IPS-18a (cell line): ENCODE data around the gene MEN1.
A peak's percentile ranks its signal among the peaks of the same experiment; 100 is the strongest.

Experiments
- H3K27ac ChIP-seq: one replicate; pipeline ENCODE4 v1.5.1; 2013; ENCODE audit warnings: low read length
- H3K27me3 ChIP-seq: one replicate; pipeline ENCODE4 v1.6.1; 2013; ENCODE audit warnings: mild to moderate bottlenecking, low read length; ENCODE audit not compliant: control insufficient read depth, insufficient read depth
- H3K36me3 ChIP-seq: one replicate; pipeline ENCODE4 v1.6.1; 2013; ENCODE audit warnings: low read depth, low read length; ENCODE audit not compliant: control insufficient read depth
- H3K4me1 ChIP-seq: one replicate; pipeline ENCODE4 v1.6.1; 2013; ENCODE audit warnings: low read depth, low read length; ENCODE audit not compliant: control insufficient read depth
- H3K4me3 ChIP-seq: one replicate; pipeline ENCODE4 v1.5.1; 2013; ENCODE audit warnings: low read length
- H3K9ac ChIP-seq: one replicate; pipeline ENCODE4 v1.6.1; 2013; ENCODE audit warnings: mild to moderate bottlenecking, low read length, moderate library complexity
- H3K9me3 ChIP-seq: one replicate; pipeline ENCODE4 v1.6.1; 2013; ENCODE audit warnings: low read depth, low read length; ENCODE audit not compliant: control insufficient read depth

The MEN1 gene

GRCh38 chr11:64784813-64785581 is 25.4 kb downstream of the MEN1 start:
- no peaks in the 10 kb centered on the region for H3K36me3 ChIP-seq
- no peak overlapping the region for H3K27ac ChIP-seq
- H3K27me3 ChIP-seq = no peaks in the 10 kb centered on the region
- H3K4me1 ChIP-seq = no peaks in the 10 kb centered on the region
- H3K4me3 ChIP-seq = no peak overlapping the region
- H3K9ac ChIP-seq = no peak overlapping the region
- H3K9me3 ChIP-seq = no peaks in the 10 kb centered on the region

GRCh38 chr11:64778473-64779298 is 31.7 kb downstream of the MEN1 start, which contains the start of gene SF1:
SF1 (minus strand) TSS chr11:64778542; CDS start chr11:64778392, 150 bp downstream.
- Histone ChIP-seq H3K9ac (peak within 1 kb of the TSS; percentile 71), H3K27ac (peak within 1 kb of the TSS; percentile 10), H3K4me1 (peaks cover 5% of the 10 kb centered on the region), H3K27me3 (no peaks in the 10 kb centered on the region), H3K36me3 (peaks cover 36% of the 10 kb centered on the region), H3K9me3 (no peaks in the 10 kb centered on the region), H3K4me3 (peak within 1 kb of the TSS; percentile 90)

DNA sequence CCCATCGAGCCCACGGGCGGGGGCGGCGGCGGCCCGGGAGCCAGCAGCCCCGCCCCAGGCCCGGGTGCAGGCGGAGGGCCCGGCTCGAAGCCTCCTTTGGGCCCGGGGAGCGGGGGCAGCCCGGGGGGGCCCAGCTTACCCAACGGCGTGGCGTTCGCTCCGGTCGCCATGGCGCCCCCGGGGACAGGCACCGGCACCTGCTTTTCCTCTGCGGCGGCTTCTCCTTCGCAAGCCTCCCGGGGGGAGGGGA is 32.2 kb downstream of the MEN1 start:
- H3K4me3 ChIP-seq = peak overlapping the region; percentile 58
- peak overlapping the region; percentile 55 for H3K9ac ChIP-seq
- H3K9me3 ChIP-seq = no peaks in the 10 kb centered on the region
- H3K4me1 ChIP-seq = peaks cover 5% of the 10 kb centered on the region
- peaks cover 42% of the 10 kb centered on the region for H3K36me3 ChIP-seq
- H3K27ac ChIP-seq = no peak overlapping the region
- H3K27me3 ChIP-seq = no peaks in the 10 kb centered on the region

DNA sequence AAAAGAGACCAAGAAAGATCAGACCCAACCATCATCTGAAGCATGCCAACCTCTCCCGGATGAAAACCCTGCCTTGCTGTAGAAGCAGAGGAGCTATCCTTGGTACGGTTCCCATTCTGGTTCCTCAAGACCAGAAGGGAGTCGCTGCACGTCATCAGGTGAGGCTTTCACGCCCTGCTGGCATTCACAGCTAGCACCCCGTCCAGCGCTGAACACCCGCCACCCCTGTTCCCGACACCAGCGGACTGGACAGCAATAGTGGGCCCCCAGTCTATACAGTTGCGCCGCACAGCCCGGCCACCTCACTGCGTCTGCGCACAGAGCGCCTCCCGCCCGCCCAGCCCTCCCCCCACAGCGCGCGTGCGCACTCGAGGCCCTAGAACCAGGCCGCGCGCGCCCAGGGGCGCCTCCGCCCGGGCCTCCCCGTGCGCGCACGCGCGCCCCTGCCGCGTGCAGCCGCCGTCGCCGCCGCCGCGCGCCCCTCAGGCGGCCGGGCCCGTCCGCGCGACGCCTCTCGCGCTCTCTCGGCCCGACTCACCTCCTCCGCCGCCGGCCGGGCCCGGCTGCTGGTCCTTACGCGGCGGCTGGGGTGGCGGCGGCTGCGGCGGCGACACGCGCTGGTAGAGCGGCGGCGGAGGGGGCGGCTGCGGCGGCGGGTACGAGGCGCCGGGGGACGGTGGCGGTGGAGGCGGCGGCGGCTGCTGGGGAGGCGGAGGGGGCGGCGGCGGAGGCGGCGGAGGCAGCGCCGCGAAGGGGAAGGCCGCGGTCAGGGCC is 32.7 kb downstream of the MEN1 start:
- Histone ChIP-seq H3K27me3 (no peaks in the 10 kb centered on the region), H3K9ac (peak overlapping the region; percentile 71), H3K4me1 (peaks cover 5% of the 10 kb centered on the region), H3K9me3 (no peaks in the 10 kb centered on the region), H3K4me3 (peak overlapping the region; percentile 90), H3K36me3 (peaks cover 47% of the 10 kb centered on the region), H3K27ac (no peak overlapping the region)

GRCh38 chr11:64776875-64777274 is 33.5 kb downstream of the MEN1 start:
- peak overlapping the region; percentile 90 for H3K4me3 ChIP-seq
- peaks cover 54% of the 10 kb centered on the region for H3K36me3 ChIP-seq
- H3K4me1 ChIP-seq = peaks cover 5% of the 10 kb centered on the region
- H3K9me3 ChIP-seq = no peaks in the 10 kb centered on the region
- H3K27ac ChIP-seq = no peak overlapping the region
- no peaks in the 10 kb centered on the region for H3K27me3 ChIP-seq
- H3K9ac ChIP-seq = peak overlapping the region; percentile 71

GRCh38 chr11:64776425-64776824 is 33.9 kb downstream of the MEN1 start:
- H3K9ac ChIP-seq = no peak overlapping the region
- no peak overlapping the region for H3K27ac ChIP-seq
- H3K9me3 ChIP-seq = no peaks in the 10 kb centered on the region
- peaks cover 59% of the 10 kb centered on the region for H3K36me3 ChIP-seq
- H3K27me3 ChIP-seq = no peaks in the 10 kb centered on the region
- peaks cover 5% of the 10 kb centered on the region for H3K4me1 ChIP-seq
- H3K4me3 ChIP-seq = peak overlapping the region; percentile 90

- no peak overlapping the region for H3K9ac ChIP-seq
Measured at GRCh38 chr11:64774144-64774543, 36.2 kb downstream of the MEN1 start.

DNA sequence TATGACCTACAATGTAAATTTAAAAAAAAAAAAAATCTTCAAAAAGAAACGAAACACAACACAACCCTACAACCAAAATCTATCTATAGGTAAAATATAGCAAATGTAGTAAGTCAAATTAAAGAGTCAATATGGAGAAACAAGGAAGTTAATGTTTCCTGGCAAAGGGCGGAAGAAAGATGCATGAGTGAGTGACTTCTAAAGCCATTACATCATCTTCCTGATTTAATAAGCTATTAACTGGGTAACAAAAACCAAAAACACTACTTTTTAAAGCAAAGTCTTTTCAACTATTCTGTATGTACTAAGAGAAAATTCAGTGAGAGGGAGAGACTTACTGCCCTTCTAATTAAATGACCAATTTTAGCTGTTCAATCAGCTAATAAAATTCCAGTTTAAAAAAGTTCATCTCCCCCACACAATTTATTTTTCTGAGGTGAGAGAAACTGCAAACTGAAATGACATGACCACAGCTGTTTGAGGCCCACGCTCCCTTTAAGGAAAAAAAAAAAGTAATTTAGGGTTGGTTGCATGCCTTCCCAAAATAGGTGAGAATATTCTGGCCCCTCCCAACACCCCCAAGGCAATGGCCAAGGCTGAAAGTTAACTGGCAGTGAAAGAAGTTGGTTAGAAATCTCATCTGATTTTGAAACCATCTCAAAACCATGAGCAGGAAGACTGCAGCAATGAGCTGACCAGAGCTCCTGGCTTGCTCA is 37.9 kb downstream of the MEN1 start:
- Histone ChIP-seq H3K27me3 (no peaks in the 10 kb centered on the region), H3K36me3 (peaks cover 98% of the 10 kb centered on the region), H3K9ac (no peak overlapping the region), H3K4me3 (no peak overlapping the region), H3K27ac (no peak overlapping the region), H3K4me1 (peaks cover 5% of the 10 kb centered on the region), H3K9me3 (no peaks in the 10 kb centered on the region)

More at GRCh38 chr11:64774144-64774543, 36.2 kb downstream of the MEN1 start:
- Histone ChIP-seq H3K9me3 (no peaks in the 10 kb centered on the region), H3K4me1 (peaks cover 5% of the 10 kb centered on the region), H3K27me3 (no peaks in the 10 kb centered on the region), H3K4me3 (no peak overlapping the region), H3K27ac (no peak overlapping the region), H3K36me3 (peaks cover 82% of the 10 kb centered on the region)

GRCh38 chr11:64771861-64772260 is 38.5 kb downstream of the MEN1 start:
- no peaks in the 10 kb centered on the region for H3K9me3 ChIP-seq
- no peak overlapping the region for H3K9ac ChIP-seq
- H3K4me1 ChIP-seq = peaks cover 9% of the 10 kb centered on the region
- no peak overlapping the region for H3K4me3 ChIP-seq
- H3K27me3 ChIP-seq = no peaks in the 10 kb centered on the region
- no peak overlapping the region for H3K27ac ChIP-seq
- H3K36me3 ChIP-seq = peaks cover 99% of the 10 kb centered on the region

- Histone ChIP-seq H3K27me3 (no peaks in the 10 kb centered on the region), H3K9ac (no peak overlapping the region), H3K4me3 (no peak overlapping the region), H3K4me1 (peaks cover 8% of the 10 kb centered on the region), H3K27ac (no peak overlapping the region), H3K9me3 (no peaks in the 10 kb centered on the region), H3K36me3 (peaks cover 90% of the 10 kb centered on the region)
Measured at GRCh38 chr11:64770120-64770519, 40.2 kb downstream of the MEN1 start.

GRCh38 chr11:64769283-64769682 is 41.1 kb downstream of the MEN1 start:
- Histone ChIP-seq H3K4me3 (no peak overlapping the region), H3K9me3 (no peaks in the 10 kb centered on the region), H3K36me3 (peaks cover 90% of the 10 kb centered on the region), H3K9ac (no peak overlapping the region), H3K27ac (no peak overlapping the region), H3K27me3 (no peaks in the 10 kb centered on the region), H3K4me1 (peaks cover 17% of the 10 kb centered on the region)
